Body of pancreas (tissue), 4 donors: ENCODE measurements around the gene CYP27B1. TPM values are rescaled to one million over a fixed set of nuclear protein-coding genes. Genes with fewer than 3 reads are reported as not detected.

Experiments used
- ATAC-seq: fragments of 150-250 bp; one replicate; pipeline ENCODE4 v1.9.1; 2016
- DNase-seq, 4 donors: peaks; one replicate each; pipeline ENCODE4 v3.0.0-alpha.2; 2019
- H3K27ac ChIP-seq, 4 donors: fragments of 200-600 bp; sonication (generic); 1 replicate in 3 of 4; 2 replicates in 1 of 4; pipeline versions ENCODE4 v1.5.1 to v1.6.1; 2016 to 2019; ENCODE audit warnings: mild to moderate bottlenecking in 1 of 4, mixed read lengths in 1 of 4, moderate library complexity in 1 of 4
- H3K27me3 ChIP-seq, 2 donors: fragments of 200-600 bp; sonication (generic); one replicate each; pipeline ENCODE4 v1.6.0; 2016; ENCODE audit warnings: mild to moderate bottlenecking in 1 of 2
- H3K36me3 ChIP-seq, 2 donors: fragments of 200-600 bp; sonication (generic); replicated peaks in 1 of 2; 2 replicates each; pipeline ENCODE4 v1.5.1; 2016; ENCODE audit warnings: low read depth in 2 of 2; ENCODE audit not compliant: insufficient read depth in 1 of 2
- H3K4me1 ChIP-seq: fragments of 200-600 bp; sonication (generic); one replicate; pipeline ENCODE4 v1.6.0; 2016
- H3K4me3 ChIP-seq, 2 donors: fragments of 200-600 bp; sonication (generic); 1 replicate in 1 of 2; 2 replicates in 1 of 2; pipeline ENCODE4 v1.5.1; 2016 to 2019
- H3K9me3 ChIP-seq, 3 donors: fragments of 200-600 bp; sonication (generic); 1 replicate in 2 of 3; 2 replicates in 1 of 3; pipeline ENCODE4 v1.5.1; 2016
- POLR2A ChIP-seq, 3 donors: fragments of 450-650 bp; IDR thresholded peaks; one replicate each; pipeline ENCODE4 v1.6.1; 2016; ENCODE audit warnings: antibody characterized with exemption in 3 of 3, mild to moderate bottlenecking in 2 of 3
- WGBS, 2 donors: methylation state at CpG; one replicate each; pipeline ENCODE4 v1.1.5; 2017; 5-methylcytosine and 5-hydroxymethylcytosine counted together
- intact Hi-C: fragments of 100-400 bp; cut with DNase I; formaldehyde crosslinking; loops from one replicate; pipeline ENCODE4 v1.15.1; 2023
- total RNA-seq, 2 donors: library from RNA; depleted of rRNA; stranded (reverse); fragments of >200 nt; gene quantifications; one replicate each; pipeline ENCODE4 v1.1.0, GENCODE V29; 2016
- TF ChIP-seq, protein P1 (sequence below), 7 experiments: fragments of 450-650 bp in 4 of 7; fragments of 200-600 bp in 3 of 7; sonication (generic) in 3 of 7; IDR thresholded peaks; one replicate each; pipeline ENCODE4 v1.5.1; 2016 to 2019; ENCODE audit warnings: antibody characterized with exemption in 7 of 7

Gene CYP27B1
- total RNA-seq, 2 donors from 2014 or later: 2.6 to 3.6 TPM

DNA sequence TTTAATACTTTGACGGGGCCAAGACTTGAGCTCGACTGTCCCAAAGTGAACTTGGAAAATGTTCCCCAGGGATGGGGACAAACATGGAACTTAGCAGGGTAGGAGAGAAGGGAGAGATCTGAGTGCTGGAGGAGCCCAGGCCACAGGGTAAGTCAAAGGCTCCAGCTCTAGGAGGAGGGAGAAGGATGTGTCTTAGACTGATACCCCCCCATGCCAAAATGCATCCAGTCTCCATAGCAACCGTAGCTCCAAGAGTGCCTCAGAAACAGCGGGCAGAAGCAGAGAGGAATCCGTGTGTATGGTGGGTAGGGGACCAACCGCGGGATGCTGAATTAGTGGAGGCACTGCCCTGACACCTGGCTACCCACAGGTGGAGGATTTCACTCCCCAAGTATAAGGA is 27.5 kb downstream of the CYP27B1 start:
- no peaks in the 10 kb centered on the region for H3K9me3 ChIP-seq
- intact Hi-C loops: no loop called here
- no peak for DNase-seq
- peaks cover 36% of the 10 kb centered on the region for H3K4me1 ChIP-seq
- no peaks in the 10 kb centered on the region for H3K36me3 ChIP-seq
- TF ChIP-seq, protein P1, sequence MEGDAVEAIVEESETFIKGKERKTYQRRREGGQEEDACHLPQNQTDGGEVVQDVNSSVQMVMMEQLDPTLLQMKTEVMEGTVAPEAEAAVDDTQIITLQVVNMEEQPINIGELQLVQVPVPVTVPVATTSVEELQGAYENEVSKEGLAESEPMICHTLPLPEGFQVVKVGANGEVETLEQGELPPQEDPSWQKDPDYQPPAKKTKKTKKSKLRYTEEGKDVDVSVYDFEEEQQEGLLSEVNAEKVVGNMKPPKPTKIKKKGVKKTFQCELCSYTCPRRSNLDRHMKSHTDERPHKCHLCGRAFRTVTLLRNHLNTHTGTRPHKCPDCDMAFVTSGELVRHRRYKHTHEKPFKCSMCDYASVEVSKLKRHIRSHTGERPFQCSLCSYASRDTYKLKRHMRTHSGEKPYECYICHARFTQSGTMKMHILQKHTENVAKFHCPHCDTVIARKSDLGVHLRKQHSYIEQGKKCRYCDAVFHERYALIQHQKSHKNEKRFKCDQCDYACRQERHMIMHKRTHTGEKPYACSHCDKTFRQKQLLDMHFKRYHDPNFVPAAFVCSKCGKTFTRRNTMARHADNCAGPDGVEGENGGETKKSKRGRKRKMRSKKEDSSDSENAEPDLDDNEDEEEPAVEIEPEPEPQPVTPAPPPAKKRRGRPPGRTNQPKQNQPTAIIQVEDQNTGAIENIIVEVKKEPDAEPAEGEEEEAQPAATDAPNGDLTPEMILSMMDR (IDR thresholded peaks at IDR 0.05): no peak
- TF ChIP-seq POLR2A (IDR thresholded peaks at IDR 0.05): no peak
- H3K27me3 ChIP-seq: peaks cover 11 to 48% of the 10 kb centered on the region in 2 donors
- no peak overlapping the region for H3K4me3 ChIP-seq
- no peak overlapping the region for H3K27ac ChIP-seq
- WGBS, 2 donors: 18 to 24% methylated on average over 7 of the region's 7 CpGs
- ATAC-seq: no peak

- H3K4me3 ChIP-seq: no peak within 1 kb of the TSS
- peaks cover 11 to 48% of the 10 kb centered on the region in 2 donors for H3K27me3 ChIP-seq
- no peak within 1 kb of the TSS for H3K27ac ChIP-seq
- intact Hi-C loops: no loop called here
- no peaks in the 10 kb centered on the region for H3K9me3 ChIP-seq
- no peak for TF ChIP-seq POLR2A (IDR thresholded peaks at IDR 0.05)
- TF ChIP-seq, protein P1 (IDR thresholded peaks at IDR 0.05): no peak
- no peak for DNase-seq
- peaks cover 31% of the 10 kb centered on the region for H3K4me1 ChIP-seq
- 4 to 21% methylated on average over 32 to 34 of the region's 36 CpGs for WGBS, 2 donors
- no peak for ATAC-seq
- no peaks in the 10 kb centered on the region for H3K36me3 ChIP-seq
Measured at GRCh38 chr12:57738661-57739237, 28.1 kb downstream of the CYP27B1 start, which contains the start of gene AGAP2. Gene AGAP2, minus strand, starts transcription at chr12:57738742. Its CDS starts 496 bp downstream, at chr12:57738246.

GRCh38 chr12:57737467-57738460 is 29.1 kb downstream of the CYP27B1 start:
- no peaks in the 10 kb centered on the region for H3K36me3 ChIP-seq
- no peak overlapping the region for H3K27ac ChIP-seq
- intact Hi-C loops: no loop called here
- no peaks in the 10 kb centered on the region for H3K9me3 ChIP-seq
- ATAC-seq: peak; percentile 26
- peaks cover 11 to 48% of the 10 kb centered on the region in 2 donors for H3K27me3 ChIP-seq
- DNase-seq: peak in 1 of 4 donors; percentile 38
- peaks cover 31% of the 10 kb centered on the region for H3K4me1 ChIP-seq
- TF ChIP-seq, protein P1 (IDR thresholded peaks at IDR 0.05): peak in 4 of 7 experiments; percentile 8 to 21 (median 12)
- TF ChIP-seq POLR2A (IDR thresholded peaks at IDR 0.05): no peak
- H3K4me3 ChIP-seq: no peak overlapping the region
- WGBS, 2 donors: 15% methylated on average over 72 of the region's 110 CpGs; no CpG with 5 or more reads in 1 of the 2 donors

- no peak for DNase-seq
- no peak overlapping the region for H3K27ac ChIP-seq
- 17 to 19% methylated on average over 23 to 31 of the region's 31 CpGs for WGBS, 2 donors
- no peaks in the 10 kb centered on the region for H3K36me3 ChIP-seq
- no peak overlapping the region for H3K4me3 ChIP-seq
- peaks cover 31% of the 10 kb centered on the region for H3K4me1 ChIP-seq
- TF ChIP-seq, protein P1 (IDR thresholded peaks at IDR 0.05): no peak
- no peak for TF ChIP-seq POLR2A (IDR thresholded peaks at IDR 0.05)
- no peak for ATAC-seq
- H3K27me3 ChIP-seq: peaks cover 11 to 48% of the 10 kb centered on the region in 2 donors
- no peaks in the 10 kb centered on the region for H3K9me3 ChIP-seq
- intact Hi-C loops: no loop called here
Measured at GRCh38 chr12:57736741-57737466, 30.0 kb downstream of the CYP27B1 start.
